Measurements from ENCODE around the gene HESX1.

The HESX1 gene

GRCh38 chr3:57160765-57161538 lies 38.8 kb downstream of the HESX1 start:
- DNase-seq = no peak
- H3K27me3 ChIP-seq (ENCODE audit: insufficient read depth, low read depth, severe bottlenecking) = peaks cover 13% of the 10 kb centered on the region
- H3K4me3 ChIP-seq (ENCODE audit: low read depth, low read length) = no peak overlapping the region
- H3K27ac ChIP-seq = no peak overlapping the region
- no peaks in the 10 kb centered on the region for H3K9me3 ChIP-seq (ENCODE audit: severe bottlenecking)
- TF ChIP-seq CTCF (IDR thresholded peaks at IDR 0.05; ENCODE audit: low read depth, low read length) = no peak
- H3K36me3 ChIP-seq = no peaks in the 10 kb centered on the region

GRCh38 chr3:57160076-57160764 lies 39.6 kb downstream of the HESX1 start:
- no peak overlapping the region for H3K27ac ChIP-seq
- DNase-seq = no peak
- no peaks in the 10 kb centered on the region for H3K9me3 ChIP-seq (ENCODE audit: severe bottlenecking)
- H3K4me3 ChIP-seq (ENCODE audit: low read depth, low read length) = no peak overlapping the region
- H3K36me3 ChIP-seq = no peaks in the 10 kb centered on the region
- peaks cover 13% of the 10 kb centered on the region for H3K27me3 ChIP-seq (ENCODE audit: insufficient read depth, low read depth, severe bottlenecking)
- TF ChIP-seq CTCF (IDR thresholded peaks at IDR 0.05; ENCODE audit: low read depth, low read length) = no peak

- Histone ChIP-seq H3K27ac (no peak overlapping the region), H3K9me3 (ENCODE audit: severe bottlenecking) (no peaks in the 10 kb centered on the region), H3K36me3 (no peaks in the 10 kb centered on the region), H3K4me3 (ENCODE audit: low read depth, low read length) (no peak overlapping the region), H3K27me3 (ENCODE audit: insufficient read depth, low read depth, severe bottlenecking) (peaks cover 4% of the 10 kb centered on the region)
- DNase-seq = no peak
- no peak for TF ChIP-seq CTCF (IDR thresholded peaks at IDR 0.05; ENCODE audit: low read depth, low read length)
Measured at GRCh38 chr3:57158813-57159738, 40.7 kb downstream of the HESX1 start.

- H3K27me3 ChIP-seq (ENCODE audit: insufficient read depth, low read depth, severe bottlenecking) = no peaks in the 10 kb centered on the region
- DNase-seq = no peak
- H3K9me3 ChIP-seq (ENCODE audit: severe bottlenecking) = no peaks in the 10 kb centered on the region
- no peak for TF ChIP-seq CTCF (IDR thresholded peaks at IDR 0.05; ENCODE audit: low read depth, low read length)
- no peaks in the 10 kb centered on the region for H3K36me3 ChIP-seq
- no peak overlapping the region for H3K4me3 ChIP-seq (ENCODE audit: low read depth, low read length)
- H3K27ac ChIP-seq = no peak overlapping the region
Measured at GRCh38 chr3:57158325-57158724, 41.5 kb downstream of the HESX1 start.

GRCh38 chr3:57157545-57157944 lies 42.2 kb downstream of the HESX1 start:
- Histone ChIP-seq H3K4me3 (ENCODE audit: low read depth, low read length) (no peak overlapping the region), H3K27me3 (ENCODE audit: insufficient read depth, low read depth, severe bottlenecking) (no peaks in the 10 kb centered on the region), H3K9me3 (ENCODE audit: severe bottlenecking) (no peaks in the 10 kb centered on the region), H3K27ac (no peak overlapping the region), H3K36me3 (no peaks in the 10 kb centered on the region)
- DNase-seq = no peak
- TF ChIP-seq CTCF (IDR thresholded peaks at IDR 0.05; ENCODE audit: low read depth, low read length) = no peak

Data from WERI-Rb-1 (cell line).